ENCODE measurements around the gene PRXL2C.

DNA sequence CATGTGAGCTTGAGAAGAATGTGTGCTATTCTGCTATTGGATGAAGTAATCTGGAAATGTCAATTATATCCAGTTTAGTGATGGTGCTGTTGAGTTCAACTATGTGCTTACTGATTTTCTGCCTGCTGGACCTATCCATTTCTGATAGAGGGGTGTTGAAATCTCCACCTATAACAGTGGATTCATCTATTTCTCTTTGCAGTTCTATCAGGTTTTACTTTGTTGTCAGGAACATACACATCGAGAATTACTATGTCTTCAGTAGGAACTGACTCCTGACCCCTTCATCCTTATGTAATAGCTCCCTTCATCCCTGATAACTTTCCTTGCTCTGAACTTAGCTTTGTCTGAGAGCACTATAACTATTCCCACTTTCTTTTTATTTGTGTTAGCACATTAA, 18.7 kb downstream of the PRXL2C start:
- TF ChIP-seq CTCF (CRISPR knock-in tag; IDR thresholded peaks at IDR 0.05), result no peak
- no peak for TF ChIP-seq ASH2L (IDR thresholded peaks at IDR 0.05; ENCODE audit: insufficient read length, low read depth, low read length)
- no peak for TF ChIP-seq JUND (CRISPR knock-in tag; IDR thresholded peaks at IDR 0.05)
- TF ChIP-seq NR2F2 (IDR thresholded peaks at IDR 0.05; ENCODE audit: borderline replicate concordance, low read depth), result no peak
- TF ChIP-seq, protein P1, sequence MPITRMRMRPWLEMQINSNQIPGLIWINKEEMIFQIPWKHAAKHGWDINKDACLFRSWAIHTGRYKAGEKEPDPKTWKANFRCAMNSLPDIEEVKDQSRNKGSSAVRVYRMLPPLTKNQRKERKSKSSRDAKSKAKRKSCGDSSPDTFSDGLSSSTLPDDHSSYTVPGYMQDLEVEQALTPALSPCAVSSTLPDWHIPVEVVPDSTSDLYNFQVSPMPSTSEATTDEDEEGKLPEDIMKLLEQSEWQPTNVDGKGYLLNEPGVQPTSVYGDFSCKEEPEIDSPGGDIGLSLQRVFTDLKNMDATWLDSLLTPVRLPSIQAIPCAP (CRISPR knock-in tag; IDR thresholded peaks at IDR 0.05; ENCODE audit: low read depth), result no peak
- no peak for TF ChIP-seq TEF (CRISPR knock-in tag; IDR thresholded peaks at IDR 0.05)
- TF ChIP-seq, protein P2, sequence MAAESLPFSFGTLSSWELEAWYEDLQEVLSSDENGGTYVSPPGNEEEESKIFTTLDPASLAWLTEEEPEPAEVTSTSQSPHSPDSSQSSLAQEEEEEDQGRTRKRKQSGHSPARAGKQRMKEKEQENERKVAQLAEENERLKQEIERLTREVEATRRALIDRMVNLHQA (CRISPR knock-in tag; IDR thresholded peaks at IDR 0.05), result no peak
- TF ChIP-seq ZNF274 (CRISPR knock-in tag; IDR thresholded peaks at IDR 0.05), result no peak
- TF ChIP-seq CREM (IDR thresholded peaks at IDR 0.05), result no peak
- TF ChIP-seq CREM (CRISPR knock-in tag; IDR thresholded peaks at IDR 0.05), result no peak
